ENCODE measurements around the gene PDXK.

PDXK gene

DNA sequence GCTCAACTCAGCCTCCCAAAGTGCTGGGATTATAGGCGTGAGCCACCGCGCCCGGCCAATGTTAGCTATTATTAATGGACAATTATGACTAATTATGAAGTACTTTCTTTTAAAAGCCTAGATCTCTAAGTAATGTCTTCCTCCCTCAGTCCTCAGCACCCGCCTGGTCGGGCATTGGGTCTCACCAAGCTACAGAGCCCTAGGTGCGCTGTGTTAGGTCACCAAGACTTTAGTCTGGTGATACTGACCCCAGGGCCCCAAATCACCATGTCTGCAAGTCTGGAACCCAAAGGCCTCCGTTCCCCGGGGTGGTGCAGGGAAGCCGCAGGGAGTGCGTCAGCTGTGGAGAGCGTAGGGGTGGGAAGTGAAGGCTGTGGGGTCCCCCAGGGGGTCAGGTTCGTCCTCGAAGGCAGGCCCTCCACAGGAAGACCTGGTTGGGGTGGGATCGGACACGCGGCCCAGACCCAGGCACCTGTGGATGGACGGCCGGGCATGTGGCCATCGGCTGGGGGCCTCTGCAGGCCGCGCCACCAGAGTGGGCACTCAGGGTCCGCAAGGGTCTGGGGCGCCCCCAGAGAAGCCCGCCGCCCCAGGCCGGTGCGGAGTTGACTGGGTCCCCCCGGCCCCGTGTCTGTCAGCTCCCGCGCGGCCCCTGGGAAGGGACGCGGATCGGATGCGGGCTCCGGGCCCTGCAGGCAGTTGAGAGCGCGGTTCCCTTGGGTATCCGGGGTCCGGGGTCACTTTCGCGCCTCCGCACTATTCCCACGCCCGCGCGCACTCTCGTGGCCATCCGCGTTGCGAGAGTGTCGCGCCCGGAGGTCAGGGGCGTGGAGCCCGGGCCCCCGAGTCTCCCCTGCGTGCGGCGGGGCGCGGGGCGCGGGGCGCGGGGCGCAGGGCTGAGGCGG is 710 bp upstream of the PDXK start:
- TF ChIP-seq, protein P1, sequence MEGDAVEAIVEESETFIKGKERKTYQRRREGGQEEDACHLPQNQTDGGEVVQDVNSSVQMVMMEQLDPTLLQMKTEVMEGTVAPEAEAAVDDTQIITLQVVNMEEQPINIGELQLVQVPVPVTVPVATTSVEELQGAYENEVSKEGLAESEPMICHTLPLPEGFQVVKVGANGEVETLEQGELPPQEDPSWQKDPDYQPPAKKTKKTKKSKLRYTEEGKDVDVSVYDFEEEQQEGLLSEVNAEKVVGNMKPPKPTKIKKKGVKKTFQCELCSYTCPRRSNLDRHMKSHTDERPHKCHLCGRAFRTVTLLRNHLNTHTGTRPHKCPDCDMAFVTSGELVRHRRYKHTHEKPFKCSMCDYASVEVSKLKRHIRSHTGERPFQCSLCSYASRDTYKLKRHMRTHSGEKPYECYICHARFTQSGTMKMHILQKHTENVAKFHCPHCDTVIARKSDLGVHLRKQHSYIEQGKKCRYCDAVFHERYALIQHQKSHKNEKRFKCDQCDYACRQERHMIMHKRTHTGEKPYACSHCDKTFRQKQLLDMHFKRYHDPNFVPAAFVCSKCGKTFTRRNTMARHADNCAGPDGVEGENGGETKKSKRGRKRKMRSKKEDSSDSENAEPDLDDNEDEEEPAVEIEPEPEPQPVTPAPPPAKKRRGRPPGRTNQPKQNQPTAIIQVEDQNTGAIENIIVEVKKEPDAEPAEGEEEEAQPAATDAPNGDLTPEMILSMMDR (IDR thresholded peaks at IDR 0.05; ENCODE audit: insufficient read depth, low read depth, low read length, missing control alignments) = no peak
- DNase-seq (ENCODE audit: low read depth) = no peak
- peak overlapping the region; percentile 90 for H3K4me3 ChIP-seq (ENCODE audit: low read length)

DNA sequence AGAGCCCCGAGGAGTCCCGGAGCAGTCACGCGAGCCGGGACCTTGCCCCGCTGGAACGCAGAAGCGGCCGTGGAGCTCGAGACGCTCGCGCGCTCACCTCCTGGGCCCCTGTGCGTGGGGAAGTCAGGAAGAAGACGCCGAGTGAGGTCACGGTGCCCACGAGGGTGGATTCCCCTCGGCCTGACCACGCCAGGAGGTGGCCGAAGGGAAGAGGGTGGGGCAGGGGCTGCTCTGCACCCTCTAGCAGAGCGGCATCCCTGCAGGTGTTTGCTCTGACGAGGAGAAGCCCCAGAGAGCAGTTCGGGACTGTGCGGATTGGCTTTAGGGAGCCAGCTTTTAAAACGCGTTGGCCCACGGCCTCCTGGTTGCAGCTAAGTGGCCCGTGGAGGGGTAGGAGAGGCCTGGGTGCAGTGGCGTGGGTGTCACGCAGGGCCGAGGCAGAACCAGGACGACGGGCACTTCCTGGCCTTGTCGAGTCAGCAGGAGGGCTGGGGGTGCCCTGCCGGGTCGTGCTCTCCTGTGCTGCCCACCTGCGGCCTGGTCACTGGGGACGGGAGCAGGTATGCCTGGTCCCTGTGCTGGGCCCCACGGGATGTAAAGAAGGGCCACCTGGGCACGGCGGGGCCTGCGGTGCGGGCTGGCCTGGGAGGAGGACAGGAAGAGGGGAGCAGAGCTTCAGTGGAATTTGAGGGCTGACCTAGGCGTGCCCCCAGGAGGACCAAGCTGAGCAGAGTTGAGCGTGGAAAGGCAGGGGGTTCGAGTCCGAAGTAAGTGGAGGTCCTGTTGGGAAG is 1.0 kb downstream of the PDXK start:
- no peak for DNase-seq (ENCODE audit: low read depth)
- TF ChIP-seq, protein P1 (IDR thresholded peaks at IDR 0.05; ENCODE audit: insufficient read depth, low read depth, low read length, missing control alignments) = no peak
- peak overlapping the region; percentile 90 for H3K4me3 ChIP-seq (ENCODE audit: low read length)

DNA sequence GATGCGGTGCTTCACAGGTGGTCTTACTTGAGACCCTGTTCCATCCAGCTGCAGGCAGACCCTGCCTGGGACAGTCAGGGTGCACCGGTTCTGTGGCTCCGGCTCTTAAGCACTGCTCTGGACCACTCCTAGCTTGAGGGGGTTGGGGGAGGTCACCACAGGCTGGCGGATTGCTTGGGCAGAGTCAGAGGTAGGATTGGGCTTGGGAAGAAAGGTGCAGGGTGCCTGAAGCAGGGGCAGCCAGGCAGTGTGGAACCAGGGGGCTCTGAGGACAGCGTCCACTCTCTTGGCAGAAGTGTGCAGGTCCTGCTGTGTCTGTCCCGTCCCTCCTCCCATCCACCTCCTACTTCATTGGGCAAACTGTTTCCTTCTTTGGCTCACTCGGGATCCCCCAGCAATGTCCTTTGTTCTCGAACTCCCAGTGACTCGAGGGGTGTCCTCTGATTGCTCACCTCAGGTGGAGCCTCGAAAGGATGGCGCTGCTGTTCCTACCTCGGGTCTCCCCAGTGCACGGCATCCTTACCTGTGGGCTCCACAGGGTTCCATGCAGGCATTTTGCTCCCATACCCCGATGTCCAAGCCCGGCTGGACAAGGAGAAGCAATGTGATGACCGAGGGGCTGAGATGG is 1.7 kb downstream of the PDXK start:
- H3K4me3 ChIP-seq (ENCODE audit: low read length) = peak overlapping the region; percentile 90
- no peak for DNase-seq (ENCODE audit: low read depth)
- TF ChIP-seq, protein P1 (IDR thresholded peaks at IDR 0.05; ENCODE audit: insufficient read depth, low read depth, low read length, missing control alignments) = no peak

DNA sequence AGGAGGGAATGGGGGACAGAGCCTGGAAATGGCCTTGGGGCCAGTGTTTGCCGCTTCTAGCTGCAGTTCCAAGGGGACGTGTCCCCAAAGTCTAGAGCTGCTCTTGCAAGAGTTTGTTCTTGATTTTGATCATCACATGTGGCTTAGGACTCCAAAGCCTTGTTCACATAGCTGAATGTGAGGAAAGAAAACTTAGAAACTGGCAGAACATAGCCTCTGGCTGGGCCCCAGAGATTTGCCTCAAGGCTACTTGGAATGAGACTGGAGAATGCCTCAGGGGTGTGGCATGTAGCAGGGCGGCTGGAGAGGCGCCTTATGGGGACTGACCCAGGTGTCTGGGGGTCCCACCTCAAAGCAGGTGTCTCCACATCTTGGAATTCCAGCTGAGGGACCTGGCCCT is 2.3 kb downstream of the PDXK start:
- DNase-seq (ENCODE audit: low read depth) = no peak
- TF ChIP-seq, protein P1 (IDR thresholded peaks at IDR 0.05; ENCODE audit: insufficient read depth, low read depth, low read length, missing control alignments) = no peak
- peak overlapping the region; percentile 90 for H3K4me3 ChIP-seq (ENCODE audit: low read length)

DNA sequence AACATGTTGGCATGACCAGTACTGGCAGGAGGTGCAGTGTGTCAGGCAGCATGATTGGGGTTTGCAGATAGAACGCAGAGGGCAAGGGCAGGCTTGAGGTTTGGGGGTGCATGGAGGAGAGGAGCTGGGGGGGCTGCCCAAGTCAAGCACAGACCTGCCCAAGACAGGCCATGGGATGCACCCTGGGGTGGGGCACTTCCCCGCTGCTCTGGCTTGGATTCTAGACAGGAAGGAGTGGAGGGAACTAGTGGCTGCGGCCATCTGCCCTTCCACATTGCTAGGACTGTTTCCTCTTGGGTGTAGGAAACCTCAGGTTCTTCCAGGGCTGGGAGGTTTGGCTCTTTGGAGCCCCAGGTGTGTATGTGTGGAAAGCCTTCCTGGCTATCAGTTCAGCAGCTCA is 3.0 kb downstream of the PDXK start:
- H3K4me3 ChIP-seq (ENCODE audit: low read length) = peak overlapping the region; percentile 13
- DNase-seq (ENCODE audit: low read depth) = no peak
- TF ChIP-seq, protein P1 (IDR thresholded peaks at IDR 0.05; ENCODE audit: insufficient read depth, low read depth, low read length, missing control alignments) = no peak

DNA sequence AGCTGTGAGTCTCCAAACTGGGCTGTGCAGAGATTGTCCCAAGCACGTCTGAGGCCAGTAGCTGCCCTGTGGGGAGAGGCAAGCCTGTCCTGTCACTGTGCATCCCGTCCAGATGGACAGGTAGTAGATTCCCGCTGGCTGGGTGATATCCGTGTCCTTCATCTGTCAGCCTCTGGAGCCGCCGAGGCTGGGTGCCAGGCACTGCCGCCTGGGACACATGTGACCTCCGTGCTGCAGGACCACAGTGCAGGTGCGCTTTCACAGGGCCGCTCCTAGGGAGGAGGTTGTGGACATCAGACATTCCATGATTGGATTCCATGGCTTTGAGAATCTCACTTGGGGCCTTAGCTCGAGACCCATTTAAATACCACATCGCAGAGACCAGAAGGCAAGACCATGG is 4.7 kb downstream of the PDXK start:
- no peak for DNase-seq (ENCODE audit: low read depth)
- TF ChIP-seq, protein P1 (IDR thresholded peaks at IDR 0.05; ENCODE audit: insufficient read depth, low read depth, low read length, missing control alignments) = no peak
- H3K4me3 ChIP-seq (ENCODE audit: low read length) = no peak overlapping the region
